Activated CD8-positive, alpha-beta memory T cell treated with anti-CD3 and anti-CD28 coated beads, Interleukin-2, amount 50 U/mL, for 24 hours (primary cell): ENCODE data around the gene MITF.
"Not testable (repeated sequence)": the region's sequence is repeated elsewhere in the genome, so short reads cannot be mapped to it uniquely, and the experiment has no call there.

Experiments
- DNase-seq: peaks from one replicate; pipeline ENCODE4 v3.0.0-alpha.2; 2020; ENCODE audit errors: extremely low read depth

The MITF gene

DNA sequence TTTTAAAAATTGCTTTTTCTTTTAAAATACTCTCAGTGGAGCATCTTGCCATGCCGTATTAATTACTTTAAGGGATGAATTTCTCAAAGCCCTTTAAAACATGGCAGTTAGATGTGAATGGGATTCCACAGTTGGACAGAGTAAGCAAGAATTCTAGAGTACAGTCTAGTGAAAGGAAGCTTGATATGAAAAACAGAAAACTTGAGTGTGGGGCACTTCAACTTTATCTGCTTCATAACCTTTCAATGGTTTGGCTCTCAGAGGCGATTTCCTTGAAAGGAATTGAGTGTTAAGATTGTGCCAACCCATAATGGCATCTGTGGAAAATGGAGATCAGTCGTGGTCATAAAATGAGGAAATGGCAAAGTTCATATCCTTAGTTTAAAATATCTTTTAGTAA is 132.6 kb downstream of the MITF start:
- DNase-seq, result no peak

DNA sequence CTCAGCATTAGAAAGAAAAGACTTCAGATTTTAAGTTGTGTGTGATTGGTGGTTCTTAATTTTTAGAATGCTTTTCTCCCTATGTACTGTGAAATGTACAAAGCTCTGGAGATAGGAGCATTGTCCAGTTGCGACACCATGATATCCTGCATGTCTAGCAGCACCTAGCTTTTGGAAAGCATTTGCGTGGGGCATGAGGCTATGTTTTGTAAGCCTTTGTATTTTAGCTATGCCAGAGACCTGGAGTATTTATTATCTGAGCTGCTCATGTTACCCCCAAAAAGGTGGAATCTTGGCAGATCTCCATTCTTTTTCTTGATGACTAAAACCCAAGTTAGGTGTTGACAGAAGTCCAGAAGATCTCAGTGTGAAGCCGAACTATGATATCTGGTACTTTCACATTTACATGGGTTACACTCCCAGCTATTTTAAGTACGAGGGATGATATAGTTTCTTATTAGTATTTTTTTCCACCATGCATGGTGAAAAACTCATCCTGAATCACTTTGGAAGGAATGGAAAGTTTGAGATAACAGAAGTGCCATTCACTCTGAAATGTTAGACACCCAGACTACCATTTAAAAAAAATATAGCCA is 133.6 kb downstream of the MITF start:
- DNase-seq, result no peak

DNA sequence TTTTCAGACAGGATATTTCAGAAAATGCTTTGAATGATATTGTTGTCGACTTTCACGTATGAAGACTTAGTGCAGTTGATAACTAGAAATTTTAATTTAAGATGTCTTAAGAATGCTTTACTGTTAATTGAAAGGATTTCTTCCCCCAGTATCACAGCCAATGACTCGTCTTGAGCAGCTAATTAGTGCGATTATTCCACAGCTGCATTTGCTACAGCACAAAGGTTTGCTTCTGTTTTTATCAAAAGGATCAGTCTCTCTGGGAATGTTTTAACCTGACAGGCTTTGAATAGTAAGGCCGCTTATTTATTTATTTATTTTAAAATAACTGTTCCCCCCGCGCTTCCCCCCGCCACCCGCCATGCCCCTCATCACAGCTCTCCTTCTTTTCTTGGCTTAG is 136.8 kb downstream of the MITF start:
- no peak for DNase-seq

DNA sequence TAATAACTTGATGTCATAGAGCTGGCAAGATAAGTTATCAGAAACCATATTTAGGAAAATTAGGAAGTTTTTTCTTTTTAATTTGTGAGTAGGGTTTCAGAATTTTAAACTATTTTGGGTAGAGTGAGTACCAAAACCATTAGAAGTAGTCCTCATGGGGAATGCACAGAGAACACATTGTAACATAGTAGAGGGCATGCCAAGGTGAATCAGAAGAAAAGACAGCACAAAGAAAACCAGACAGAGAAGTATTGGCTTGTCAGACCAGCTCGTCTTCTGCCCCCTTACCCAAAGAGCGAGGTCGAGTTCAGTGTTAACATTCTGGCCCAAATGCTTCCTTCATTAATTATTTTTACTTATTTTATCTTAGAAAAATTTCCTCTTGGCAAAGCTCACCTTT is 139.0 kb downstream of the MITF start:
- DNase-seq, result no peak

DNA sequence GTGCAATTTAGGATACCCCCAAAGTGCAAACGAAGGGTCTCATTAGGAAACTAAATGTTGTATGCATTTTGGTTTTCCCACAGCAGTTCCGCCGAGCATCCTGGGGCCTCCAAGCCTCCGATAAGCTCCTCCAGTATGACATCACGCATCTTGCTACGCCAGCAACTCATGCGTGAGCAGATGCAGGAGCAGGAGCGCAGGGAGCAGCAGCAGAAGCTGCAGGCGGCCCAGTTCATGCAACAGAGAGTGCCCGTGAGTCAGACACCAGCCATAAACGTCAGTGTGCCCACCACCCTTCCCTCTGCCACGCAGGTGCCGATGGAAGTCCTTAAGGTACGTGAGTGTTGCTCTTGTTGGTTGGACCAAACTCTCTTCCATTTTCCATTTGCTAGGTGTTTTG is 139.8 kb downstream of the MITF start:
- no peak for DNase-seq

DNA sequence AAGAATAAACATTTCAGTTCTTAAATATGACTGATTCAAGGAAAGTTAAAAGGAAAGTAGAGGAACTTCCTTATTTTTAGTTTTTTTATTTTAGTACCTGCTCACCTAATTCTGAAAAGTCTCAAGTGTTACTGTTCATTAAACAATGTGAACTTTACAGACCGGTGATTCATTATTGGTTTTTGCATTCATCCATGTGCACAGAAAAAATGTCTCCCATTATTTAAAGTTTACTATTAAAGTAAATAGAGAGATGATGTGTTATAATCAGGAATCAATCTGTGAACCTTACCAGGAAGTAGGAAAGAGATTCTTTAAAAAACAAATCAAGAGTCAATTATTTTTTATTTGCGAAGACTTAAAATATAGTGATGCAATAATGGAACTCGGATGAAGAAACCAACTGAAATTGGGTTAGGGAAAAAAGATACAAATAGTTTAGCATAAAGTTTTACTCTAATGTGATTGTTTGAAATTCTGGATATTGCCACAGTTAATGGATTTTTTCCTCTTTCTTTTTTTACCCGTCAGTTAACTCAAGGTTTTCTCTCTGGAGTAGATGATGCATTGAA is 140.9 kb downstream of the MITF start:
- DNase-seq, result no peak

DNA sequence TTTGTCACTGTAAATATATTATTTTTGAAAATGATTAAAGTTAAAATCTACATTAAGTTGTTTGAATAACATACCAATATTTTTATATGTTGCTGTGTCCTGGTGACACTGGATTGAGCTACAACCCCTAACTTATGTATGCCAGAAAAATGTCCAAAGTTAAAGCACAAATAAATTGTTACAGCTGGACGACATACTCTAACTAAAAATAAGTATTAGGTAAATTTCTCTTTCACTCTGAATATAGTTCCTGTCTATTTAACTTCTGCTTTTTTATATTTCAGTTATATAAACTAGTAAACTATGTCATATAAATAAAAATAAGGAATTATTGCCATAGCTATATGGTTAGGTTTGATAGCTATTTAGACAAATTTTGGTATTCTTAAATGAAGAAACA is 141.8 kb downstream of the MITF start:
- DNase-seq, result no peak

DNA sequence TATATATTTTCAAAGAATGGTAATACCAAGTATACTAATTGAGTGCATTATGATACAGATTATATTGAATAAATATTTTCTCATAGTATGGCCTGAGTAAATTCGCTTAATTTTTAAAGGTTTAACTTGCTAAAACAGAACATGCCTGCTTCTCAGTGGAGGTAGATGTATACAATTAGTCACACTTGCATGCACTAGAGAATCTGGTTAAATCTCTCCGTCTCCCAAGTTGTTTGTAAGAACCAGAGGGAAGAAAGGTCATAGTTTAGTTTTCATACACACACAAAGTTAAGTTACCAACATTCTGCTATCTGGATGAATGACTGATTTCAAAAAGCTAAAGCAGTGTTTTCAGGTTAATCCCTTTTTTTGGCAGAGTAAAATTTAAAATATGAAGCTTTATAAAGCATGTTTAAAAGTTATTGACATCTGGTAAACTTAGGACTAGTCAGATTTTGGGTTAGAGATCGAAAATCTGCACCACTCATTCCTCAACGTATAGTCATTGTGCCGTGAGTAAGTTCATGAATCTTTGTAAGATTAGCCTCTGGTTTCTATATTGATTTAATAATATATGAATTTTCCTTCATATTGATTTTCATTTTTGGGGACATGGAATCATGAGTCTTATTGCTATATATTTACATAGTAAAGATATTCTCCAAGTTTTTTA is 142.6 kb downstream of the MITF start:
- DNase-seq, result no peak

DNA sequence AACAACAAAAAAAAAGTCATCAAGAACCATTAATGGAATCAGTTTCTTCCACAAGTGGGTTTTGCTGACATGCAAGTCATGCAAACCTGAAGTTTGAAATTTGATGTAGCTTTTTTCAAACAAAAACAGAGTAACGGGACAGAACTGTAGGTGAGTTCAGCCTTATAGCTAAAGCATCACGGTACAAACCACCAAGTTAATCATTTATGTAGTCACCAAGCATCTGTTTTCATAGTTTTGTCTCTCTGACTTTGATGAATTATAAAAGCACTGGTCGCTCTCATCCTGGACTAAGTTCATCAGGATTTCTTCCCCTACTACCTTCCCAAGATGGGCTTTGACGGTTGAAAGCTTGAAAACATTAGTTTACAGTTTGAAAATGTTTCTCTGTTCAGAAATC is 143.3 kb downstream of the MITF start:
- no peak for DNase-seq

DNA sequence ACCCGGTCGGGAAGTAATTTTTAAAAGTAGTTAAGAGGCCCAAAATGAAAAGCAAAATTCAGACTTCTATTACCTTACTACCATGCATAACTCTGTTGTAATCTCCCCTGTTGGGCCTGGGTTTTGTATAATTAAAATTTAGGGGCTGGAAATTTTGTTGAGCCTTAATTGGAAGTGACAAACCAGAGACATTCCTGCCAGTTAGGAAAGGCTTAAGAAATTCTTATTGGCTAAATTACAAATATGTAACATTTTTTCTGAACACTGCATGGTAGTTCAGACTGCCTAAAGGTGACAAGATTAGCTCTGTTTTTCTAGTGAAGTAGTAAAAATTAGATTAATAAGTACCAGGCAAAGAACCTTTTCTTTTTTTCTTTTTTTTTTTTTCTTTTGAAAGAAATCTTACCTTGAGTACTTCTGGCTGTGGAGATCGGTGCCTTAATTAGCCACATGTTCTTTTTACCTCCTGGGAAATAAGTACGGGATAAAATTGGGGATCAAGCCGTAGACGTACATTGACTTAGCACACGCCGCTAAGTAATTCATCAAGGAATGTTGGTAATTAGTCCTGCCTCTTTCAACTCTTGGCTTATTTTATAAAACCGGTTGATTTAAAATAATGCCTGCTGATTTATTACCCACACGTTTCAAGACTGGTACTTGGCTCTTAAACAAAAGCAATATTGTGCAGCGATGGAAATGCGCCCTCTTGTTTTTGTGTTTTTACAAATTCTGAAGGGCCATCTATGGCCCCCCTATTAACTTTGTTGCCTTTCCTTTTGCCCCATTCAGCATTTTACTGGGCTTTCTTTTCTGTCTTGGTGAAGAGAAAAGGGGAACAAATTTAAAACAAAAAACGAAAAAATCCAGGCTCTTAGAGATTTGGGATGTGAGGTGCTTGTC is 149.0 kb downstream of the MITF start:
- DNase-seq, result no peak

DNA sequence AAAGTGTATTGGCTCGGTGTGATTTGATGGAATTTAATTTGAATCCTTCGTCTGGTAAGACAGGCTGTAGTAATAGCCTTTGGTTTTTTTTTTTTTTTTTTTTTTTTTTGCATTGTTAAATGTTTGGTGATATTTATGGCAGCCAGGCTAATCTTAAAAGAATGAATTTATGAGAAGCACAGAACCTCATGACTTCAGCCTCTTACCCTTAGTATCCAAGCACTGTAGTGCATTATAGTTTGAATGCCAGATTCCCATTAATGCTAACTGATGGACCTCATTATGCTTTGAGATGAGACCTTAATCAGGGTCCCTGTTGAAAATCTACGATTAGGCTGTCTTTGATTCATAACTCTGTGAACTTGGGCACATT is 149.7 kb downstream of the MITF start:
- DNase-seq, result no peak

DNA sequence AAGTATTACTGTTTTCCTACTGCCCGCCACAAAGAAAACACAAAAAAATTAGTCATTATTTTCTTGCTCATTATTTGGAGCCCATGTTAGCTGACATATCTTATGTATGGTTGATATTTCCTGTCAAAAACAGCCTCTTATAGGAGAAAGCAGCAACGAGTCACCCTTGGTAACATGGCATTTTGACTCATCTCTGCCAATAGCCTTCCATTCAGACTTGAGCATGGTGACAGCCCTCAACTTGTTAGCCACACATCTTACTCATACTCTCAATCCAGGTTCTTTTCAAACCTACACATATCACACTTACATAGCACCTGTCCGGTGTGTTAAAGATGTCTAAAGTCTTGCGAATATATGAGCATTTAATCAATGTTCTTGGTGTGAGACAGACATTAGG is 150.8 kb downstream of the MITF start:
- no peak for DNase-seq

DNA sequence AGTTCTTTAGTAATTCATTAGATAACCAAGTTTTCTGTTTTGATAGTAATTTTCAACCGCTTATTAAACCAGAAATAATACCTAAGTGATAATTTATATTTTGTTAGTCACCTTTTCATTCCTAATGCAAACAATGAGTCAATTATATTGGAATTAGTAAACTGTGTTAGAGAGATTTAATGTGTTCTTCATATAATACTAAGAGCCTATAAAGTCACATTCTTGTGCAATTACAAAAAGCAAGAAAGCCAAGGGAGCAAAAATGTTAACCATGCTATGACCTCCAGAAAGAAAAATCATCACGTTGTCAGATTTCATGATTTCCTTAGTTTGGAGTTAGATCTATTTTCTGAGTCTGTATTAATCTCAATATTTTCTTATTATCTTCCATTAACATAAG is 151.4 kb downstream of the MITF start:
- DNase-seq, result no peak

DNA sequence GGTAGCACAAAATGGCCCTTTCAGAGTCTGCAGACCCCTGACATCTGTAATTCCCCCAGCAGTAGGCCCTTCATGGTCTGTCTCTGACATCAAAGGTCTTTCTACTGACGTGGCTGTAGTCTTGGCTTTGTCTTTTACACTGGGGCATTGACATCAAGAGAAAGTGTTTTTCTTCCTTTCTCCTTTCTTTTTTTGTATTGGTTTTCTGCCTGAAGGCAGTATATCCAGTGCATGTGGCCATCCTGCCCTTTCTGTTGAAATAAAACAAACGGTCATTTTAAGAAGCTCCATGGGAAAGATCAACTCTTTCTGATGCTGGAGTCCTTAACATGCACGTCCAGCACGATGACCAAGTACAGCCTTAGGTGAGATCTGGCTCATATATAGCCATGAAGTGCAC is 153.4 kb downstream of the MITF start:
- no peak for DNase-seq

DNA sequence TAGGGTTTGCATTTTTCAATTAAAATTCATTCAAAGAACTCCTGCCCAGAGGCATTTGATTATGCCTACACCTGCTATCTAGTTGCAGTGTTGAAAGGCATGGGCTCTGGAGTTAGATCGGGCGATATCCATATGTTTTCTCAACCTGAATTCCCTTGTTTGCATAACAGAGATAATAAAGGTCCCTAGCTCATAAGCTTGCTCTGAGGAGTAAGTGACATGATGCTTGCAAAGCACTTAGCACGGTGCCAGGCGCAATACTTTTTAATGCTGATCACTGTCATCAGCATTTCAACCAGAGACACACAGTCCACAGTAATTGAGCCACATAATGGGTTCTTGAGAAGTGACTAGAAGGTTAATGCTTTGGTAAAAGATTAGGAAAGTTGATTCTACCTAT is 154.0 kb downstream of the MITF start:
- DNase-seq, result no peak

DNA sequence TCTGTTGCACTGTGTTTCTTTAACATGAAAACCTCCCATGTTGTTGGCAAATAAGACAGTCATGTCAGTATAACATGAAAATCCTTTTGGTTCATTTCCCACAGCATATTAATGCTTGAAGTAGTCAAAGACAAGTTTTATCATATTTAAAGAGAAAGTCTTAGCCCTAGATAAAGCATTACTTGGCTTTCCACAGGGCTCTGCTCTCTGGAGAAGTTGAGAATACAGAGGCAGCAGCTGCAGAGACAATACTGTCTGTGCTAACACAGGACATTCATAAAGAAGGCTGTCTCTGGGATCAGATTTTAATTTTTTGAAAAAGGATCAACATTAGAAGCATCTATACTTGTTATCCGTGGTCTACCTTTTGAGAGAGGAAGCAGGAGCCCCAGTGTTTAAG is 156.8 kb downstream of the MITF start:
- DNase-seq, result no peak

DNA sequence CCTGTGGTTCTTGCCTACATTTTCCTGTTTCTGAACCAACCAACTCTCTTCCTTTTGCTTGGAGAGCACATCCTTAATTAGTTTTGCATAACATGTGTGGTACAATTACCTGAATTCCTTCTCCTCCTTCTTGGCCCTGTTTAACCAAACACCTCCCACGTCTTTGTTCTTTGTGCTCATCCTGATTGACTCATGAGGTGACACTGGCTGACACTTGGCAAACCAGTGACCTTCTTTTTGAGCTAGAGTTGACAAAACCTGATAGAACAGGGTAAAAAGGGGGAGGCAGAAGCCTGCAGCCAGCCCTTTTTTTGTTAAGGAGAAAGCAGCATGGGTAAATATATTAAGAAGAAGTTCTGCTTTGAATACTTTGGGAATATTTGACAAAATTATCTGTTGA is 161.1 kb downstream of the MITF start:
- DNase-seq, result no peak

DNA sequence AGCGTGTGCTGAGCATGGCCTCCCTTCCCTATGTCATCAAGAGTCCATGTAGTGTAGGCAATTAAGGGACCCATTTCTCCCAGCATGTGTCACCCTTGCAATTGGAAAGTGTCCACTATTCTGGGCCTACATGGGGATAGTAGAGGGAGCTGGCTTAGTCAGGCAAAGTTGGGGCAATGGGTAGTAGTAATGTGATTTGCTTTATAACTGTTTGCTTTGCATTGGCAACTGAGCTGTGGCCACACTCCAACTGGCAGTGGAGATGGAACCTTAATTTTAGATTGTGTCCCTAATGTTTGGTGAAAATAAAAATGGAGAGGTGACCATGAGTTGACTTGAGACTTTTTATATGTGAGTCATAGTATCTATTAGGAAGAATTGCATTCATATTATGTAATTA is 162.5 kb downstream of the MITF start:
- no peak for DNase-seq

DNA sequence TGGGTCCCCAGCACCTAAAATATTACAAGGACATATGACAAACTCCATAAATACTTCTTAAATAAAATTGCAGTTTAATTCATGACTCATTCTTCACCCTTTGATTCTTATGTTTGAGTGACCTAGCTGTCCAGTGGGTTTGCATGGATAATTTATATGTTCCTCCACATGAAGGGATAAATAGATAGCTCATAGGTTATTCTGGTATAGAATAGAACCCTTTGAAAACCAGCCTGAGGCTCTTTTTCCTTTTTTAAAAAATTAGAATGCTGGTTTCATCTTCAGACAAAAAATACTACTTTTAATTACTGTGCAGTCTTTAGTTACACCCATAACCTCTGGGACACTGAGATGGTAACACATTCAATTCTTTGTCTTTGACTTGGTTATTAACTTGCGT is 163.1 kb downstream of the MITF start:
- DNase-seq, result no peak

DNA sequence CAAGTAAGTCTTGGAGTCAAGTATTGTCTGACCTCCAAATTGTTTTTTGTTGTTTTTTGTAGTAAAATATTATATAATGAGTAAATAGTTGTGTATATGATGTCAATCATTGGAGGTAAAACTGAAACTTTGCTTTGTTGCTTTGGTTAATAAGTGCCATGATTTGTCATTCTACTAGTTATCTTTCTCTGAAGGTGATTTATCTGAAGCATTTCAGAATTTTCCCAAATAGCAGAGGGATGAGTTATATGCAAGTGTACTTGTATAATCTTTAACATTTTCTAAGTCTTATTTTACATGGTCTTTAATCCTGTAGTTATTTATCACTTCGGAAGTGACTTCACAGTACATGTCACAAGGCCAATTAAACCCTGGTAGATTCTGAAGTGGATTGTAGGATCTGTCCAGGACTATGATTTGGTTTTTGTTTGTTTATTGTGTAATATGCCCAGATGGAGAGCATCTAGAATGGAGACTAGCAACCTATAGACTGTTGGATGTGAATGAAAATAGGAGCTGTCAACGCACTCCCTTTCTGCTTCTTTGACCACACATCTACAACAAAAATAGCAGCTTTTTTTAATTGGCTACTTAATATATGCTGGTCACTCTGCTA is 167.2 kb downstream of the MITF start:
- DNase-seq, result no peak

DNA sequence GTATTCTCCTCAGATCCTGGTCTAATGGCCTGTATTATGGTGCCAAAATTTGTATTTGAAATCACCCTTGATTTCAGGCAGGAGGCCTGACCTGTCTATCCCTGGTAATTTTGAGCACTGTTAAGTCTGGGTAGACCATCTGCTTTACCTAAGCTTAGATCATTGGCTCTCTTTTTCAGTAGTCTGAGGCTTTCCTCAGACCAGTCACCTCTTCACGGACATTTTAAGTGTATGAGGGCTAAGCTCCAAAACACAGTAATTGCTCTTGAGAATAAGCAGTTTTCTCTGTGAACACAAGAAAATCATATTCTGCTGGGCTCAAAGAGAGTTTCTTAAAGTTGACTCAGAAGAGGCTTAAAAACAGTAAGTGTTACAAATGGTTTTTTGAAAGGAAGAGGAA is 168.3 kb downstream of the MITF start:
- no peak for DNase-seq

DNA sequence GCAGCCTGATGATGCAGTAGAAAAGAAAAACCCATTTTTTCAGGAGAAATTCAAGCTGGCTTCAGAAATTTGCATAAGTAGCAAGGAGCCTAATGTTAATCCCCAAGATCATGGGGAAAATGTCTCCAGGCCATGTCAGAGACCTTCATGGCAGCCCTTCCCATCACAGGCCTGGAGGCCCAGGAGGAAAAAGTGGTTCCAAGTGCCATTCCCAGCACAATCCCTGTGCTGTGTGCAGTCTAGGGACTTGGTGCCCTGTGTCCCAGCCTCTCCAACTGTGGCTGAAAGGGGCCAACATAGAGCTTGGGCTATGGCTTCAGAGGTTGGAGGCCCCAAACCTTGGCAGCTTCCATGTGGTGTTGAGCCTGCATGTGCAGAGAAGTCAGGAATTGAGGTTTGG is 170.6 kb downstream of the MITF start:
- DNase-seq, result not testable (repeated sequence)
